ENCODE measurements around the gene A1BG.

Gene A1BG

DNA sequence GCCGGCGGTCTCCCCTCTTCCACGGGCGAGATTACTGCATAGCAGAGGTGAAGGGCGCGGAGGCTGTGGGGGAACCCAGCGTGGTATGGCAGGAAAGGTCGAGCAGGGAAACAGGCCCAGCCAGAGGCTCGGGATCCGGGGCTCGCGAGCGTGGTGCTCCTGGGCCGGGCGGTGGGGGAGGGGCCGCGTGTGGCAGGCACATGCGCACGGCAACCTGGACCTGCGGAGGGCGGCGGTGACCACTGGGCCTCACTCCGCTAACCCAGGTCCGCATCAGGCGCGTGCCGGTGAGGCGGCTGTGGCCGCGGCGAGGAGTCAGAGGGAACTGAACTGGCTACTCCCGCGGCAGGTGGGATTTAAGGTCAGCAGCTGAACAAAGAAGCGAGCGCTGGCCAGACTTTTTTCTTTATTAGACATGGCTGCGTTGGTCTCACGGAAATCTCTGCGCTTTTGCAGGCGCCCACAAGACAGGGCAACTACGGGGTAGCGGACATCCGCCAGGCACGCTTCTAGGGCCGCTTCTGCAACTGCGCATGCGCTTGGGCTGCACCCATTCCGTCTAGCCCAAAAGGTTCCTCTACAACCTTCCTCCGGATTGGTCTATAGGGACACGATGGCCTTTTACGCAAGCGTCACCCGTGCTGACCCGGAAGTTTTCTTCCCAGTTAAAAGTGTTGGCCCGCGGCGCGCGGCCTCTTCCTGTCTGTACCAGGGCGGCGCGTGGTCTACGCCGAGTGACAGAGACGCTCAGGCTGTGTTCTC is 33.5 kb upstream of the A1BG start, which contains the start of gene RPS5 (continued):
- TF ChIP-seq, protein P1, sequence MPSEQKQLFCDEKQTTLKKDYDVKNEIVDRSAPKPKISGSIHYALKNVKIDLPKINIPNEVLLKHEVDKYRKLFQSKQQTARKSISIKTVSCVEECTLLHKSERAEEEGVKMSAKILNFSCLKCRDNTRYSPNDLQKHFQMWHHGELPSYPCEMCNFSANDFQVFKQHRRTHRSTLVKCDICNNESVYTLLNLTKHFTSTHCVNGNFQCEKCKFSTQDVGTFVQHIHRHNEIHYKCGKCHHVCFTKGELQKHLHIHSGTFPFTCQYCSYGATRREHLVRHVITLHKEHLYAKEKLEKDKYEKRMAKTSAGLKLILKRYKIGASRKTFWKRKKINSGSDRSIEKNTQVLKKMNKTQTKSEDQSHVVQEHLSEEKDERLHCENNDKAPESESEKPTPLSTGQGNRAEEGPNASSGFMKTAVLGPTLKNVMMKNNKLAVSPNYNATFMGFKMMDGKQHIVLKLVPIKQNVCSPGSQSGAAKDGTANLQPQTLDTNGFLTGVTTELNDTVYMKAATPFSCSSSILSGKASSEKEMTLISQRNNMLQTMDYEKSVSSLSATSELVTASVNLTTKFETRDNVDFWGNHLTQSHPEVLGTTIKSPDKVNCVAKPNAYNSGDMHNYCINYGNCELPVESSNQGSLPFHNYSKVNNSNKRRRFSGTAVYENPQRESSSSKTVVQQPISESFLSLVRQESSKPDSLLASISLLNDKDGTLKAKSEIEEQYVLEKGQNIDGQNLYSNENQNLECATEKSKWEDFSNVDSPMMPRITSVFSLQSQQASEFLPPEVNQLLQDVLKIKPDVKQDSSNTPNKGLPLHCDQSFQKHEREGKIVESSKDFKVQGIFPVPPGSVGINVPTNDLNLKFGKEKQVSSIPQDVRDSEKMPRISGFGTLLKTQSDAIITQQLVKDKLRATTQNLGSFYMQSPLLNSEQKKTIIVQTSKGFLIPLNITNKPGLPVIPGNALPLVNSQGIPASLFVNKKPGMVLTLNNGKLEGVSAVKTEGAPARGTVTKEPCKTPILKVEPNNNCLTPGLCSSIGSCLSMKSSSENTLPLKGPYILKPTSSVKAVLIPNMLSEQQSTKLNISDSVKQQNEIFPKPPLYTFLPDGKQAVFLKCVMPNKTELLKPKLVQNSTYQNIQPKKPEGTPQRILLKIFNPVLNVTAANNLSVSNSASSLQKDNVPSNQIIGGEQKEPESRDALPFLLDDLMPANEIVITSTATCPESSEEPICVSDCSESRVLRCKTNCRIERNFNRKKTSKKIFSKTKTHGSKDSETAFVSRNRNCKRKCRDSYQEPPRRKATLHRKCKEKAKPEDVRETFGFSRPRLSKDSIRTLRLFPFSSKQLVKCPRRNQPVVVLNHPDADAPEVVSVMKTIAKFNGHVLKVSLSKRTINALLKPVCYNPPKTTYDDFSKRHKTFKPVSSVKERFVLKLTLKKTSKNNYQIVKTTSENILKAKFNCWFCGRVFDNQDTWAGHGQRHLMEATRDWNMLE (tag by site-specific recombination; conservative IDR thresholded peaks at IDR 0.05; ENCODE audit: low read depth): peak; percentile 95
- TF ChIP-seq, protein P2, sequence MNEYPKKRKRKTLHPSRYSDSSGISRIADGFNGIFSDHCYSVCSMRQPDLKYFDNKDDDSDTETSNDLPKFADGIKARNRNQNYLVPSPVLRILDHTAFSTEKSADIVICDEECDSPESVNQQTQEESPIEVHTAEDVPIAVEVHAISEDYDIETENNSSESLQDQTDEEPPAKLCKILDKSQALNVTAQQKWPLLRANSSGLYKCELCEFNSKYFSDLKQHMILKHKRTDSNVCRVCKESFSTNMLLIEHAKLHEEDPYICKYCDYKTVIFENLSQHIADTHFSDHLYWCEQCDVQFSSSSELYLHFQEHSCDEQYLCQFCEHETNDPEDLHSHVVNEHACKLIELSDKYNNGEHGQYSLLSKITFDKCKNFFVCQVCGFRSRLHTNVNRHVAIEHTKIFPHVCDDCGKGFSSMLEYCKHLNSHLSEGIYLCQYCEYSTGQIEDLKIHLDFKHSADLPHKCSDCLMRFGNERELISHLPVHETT (tag by site-specific recombination; IDR thresholded peaks at IDR 0.05): no peak
- TF ChIP-seq, protein P3, sequence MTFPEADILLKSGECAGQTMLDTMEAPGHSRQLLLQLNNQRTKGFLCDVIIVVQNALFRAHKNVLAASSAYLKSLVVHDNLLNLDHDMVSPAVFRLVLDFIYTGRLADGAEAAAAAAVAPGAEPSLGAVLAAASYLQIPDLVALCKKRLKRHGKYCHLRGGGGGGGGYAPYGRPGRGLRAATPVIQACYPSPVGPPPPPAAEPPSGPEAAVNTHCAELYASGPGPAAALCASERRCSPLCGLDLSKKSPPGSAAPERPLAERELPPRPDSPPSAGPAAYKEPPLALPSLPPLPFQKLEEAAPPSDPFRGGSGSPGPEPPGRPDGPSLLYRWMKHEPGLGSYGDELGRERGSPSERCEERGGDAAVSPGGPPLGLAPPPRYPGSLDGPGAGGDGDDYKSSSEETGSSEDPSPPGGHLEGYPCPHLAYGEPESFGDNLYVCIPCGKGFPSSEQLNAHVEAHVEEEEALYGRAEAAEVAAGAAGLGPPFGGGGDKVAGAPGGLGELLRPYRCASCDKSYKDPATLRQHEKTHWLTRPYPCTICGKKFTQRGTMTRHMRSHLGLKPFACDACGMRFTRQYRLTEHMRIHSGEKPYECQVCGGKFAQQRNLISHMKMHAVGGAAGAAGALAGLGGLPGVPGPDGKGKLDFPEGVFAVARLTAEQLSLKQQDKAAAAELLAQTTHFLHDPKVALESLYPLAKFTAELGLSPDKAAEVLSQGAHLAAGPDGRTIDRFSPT (tag by site-specific recombination; IDR thresholded peaks at IDR 0.05): peak; percentile 88
- peak; percentile 63; the same call in 1 of the 2 replicates for TF ChIP-seq ZBTB8A (tag by site-specific recombination; IDR thresholded peaks at IDR 0.05)
- TF ChIP-seq, protein P4, sequence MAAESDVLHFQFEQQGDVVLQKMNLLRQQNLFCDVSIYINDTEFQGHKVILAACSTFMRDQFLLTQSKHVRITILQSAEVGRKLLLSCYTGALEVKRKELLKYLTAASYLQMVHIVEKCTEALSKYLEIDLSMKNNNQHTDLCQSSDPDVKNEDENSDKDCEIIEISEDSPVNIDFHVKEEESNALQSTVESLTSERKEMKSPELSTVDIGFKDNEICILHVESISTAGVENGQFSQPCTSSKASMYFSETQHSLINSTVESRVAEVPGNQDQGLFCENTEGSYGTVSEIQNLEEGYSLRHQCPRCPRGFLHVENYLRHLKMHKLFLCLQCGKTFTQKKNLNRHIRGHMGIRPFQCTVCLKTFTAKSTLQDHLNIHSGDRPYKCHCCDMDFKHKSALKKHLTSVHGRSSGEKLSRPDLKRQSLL (tag by site-specific recombination; IDR thresholded peaks at IDR 0.05): no peak
- 0 out of 2 replicates have a peak, but pooled peaks have one; percentile 28 for TF ChIP-seq ZNF10 (tag by site-specific recombination; IDR thresholded peaks at IDR 0.05)
- no peak for TF ChIP-seq ZNF830 (tag by site-specific recombination; IDR thresholded peaks at IDR 0.05; ENCODE audit: low read depth)
- TF ChIP-seq ZBTB21 (tag by site-specific recombination; IDR thresholded peaks at IDR 0.05): peak; percentile 32; the same call in 1 of the 2 replicates

DNA sequence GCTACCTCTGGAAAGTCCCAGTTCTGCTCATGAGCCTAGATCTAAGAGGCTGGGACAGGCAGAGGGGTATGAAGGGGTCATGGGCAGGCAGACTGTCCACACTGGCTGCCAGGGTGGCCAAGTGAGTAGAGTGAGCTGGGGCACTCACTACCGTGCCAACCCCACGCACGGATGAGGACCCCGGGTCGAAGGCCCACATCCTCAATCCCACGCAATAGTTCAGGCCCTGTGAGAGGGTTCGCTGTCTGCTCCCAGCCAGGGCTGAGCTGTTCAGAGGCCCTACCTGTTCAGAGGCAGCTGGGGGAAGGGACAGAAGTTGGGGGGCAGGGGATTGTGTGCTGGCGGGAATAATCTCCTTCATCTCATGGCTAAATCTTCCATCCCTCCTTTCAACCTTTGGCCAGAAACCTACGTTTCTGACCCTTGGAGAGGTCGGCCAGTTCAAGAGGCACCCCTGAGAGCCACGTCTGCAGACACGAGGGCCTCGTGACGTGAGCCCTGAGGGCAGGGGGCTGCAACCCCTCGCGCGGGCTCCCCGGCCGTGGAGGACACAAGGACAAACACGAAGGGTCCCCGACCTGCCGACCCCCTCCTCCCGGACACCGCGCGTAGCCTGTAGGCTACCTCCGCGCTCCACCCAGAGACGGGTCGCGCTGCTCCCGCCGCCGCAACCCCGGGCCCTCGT is 32.7 kb upstream of the A1BG start:
- no peaks in the 10 kb centered on the region for H3K9me3 ChIP-seq (ENCODE audit: control insufficient read depth, insufficient read depth, low read depth, low read length)
- ChIA-PET CTCF (no interaction called here), POLR2A (interaction anchor here (1.1 to 4.2 kb wide), 5 partner anchors 8 to 90 kb away, joined by 3 to 28 read pairs (median 6); partner anchors contain the start of genes ZNF446, ZNF497, ZNF584 and ZSCAN22)
- peaks cover 30 to 33% of the 10 kb centered on the region in 2 experiments for H3K36me3 ChIP-seq (ENCODE audit: control insufficient read depth in 2 of 2, insufficient read depth in 1 of 2, low read length in 2 of 2)
- H3K4me1 ChIP-seq (ENCODE audit: control insufficient read depth, insufficient read depth, low read length): peaks cover 16% of the 10 kb centered on the region
- H3K4me3 ChIP-seq (ENCODE audit: low read depth, low read length): peak overlapping the region; percentile 77
- H3K27ac ChIP-seq (ENCODE audit: extremely low read depth, low read depth, low read length): peak overlapping the region; percentile 100
- no peak for TF ChIP-seq RBAK (tag by site-specific recombination; IDR thresholded peaks at IDR 0.05)
- TF ChIP-seq ZNF530 (tag by site-specific recombination; IDR thresholded peaks at IDR 0.05; ENCODE audit: low read depth): no peak
- TF ChIP-seq, protein P4 (tag by site-specific recombination; IDR thresholded peaks at IDR 0.05): no peak
- TF ChIP-seq ZNF777 (tag by site-specific recombination; IDR thresholded peaks at IDR 0.05; ENCODE audit: borderline replicate concordance): no peak
- TF ChIP-seq ZNF626 (tag by site-specific recombination; IDR thresholded peaks at IDR 0.05): no peak
- TF ChIP-seq, protein P5, sequence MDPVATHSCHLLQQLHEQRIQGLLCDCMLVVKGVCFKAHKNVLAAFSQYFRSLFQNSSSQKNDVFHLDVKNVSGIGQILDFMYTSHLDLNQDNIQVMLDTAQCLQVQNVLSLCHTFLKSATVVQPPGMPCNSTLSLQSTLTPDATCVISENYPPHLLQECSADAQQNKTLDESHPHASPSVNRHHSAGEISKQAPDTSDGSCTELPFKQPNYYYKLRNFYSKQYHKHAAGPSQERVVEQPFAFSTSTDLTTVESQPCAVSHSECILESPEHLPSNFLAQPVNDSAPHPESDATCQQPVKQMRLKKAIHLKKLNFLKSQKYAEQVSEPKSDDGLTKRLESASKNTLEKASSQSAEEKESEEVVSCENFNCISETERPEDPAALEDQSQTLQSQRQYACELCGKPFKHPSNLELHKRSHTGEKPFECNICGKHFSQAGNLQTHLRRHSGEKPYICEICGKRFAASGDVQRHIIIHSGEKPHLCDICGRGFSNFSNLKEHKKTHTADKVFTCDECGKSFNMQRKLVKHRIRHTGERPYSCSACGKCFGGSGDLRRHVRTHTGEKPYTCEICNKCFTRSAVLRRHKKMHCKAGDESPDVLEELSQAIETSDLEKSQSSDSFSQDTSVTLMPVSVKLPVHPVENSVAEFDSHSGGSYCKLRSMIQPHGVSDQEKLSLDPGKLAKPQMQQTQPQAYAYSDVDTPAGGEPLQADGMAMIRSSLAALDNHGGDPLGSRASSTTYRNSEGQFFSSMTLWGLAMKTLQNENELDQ (tag by site-specific recombination; IDR thresholded peaks at IDR 0.05; ENCODE audit: low read depth): no peak
- no peak for TF ChIP-seq ZNF785 (tag by site-specific recombination; IDR thresholded peaks at IDR 0.05)
- TF ChIP-seq, protein P6, sequence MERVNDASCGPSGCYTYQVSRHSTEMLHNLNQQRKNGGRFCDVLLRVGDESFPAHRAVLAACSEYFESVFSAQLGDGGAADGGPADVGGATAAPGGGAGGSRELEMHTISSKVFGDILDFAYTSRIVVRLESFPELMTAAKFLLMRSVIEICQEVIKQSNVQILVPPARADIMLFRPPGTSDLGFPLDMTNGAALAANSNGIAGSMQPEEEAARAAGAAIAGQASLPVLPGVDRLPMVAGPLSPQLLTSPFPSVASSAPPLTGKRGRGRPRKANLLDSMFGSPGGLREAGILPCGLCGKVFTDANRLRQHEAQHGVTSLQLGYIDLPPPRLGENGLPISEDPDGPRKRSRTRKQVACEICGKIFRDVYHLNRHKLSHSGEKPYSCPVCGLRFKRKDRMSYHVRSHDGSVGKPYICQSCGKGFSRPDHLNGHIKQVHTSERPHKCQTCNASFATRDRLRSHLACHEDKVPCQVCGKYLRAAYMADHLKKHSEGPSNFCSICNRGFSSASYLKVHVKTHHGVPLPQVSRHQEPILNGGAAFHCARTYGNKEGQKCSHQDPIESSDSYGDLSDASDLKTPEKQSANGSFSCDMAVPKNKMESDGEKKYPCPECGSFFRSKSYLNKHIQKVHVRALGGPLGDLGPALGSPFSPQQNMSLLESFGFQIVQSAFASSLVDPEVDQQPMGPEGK (tag by site-specific recombination; IDR thresholded peaks at IDR 0.05): no peak
- no peak for TF ChIP-seq ZNF664 (tag by site-specific recombination; IDR thresholded peaks at IDR 0.05)
- TF ChIP-seq ZNF211 (tag by site-specific recombination; IDR thresholded peaks at IDR 0.05; ENCODE audit: low read depth): no peak
- no peak for TF ChIP-seq ZNF830 (tag by site-specific recombination; IDR thresholded peaks at IDR 0.05; ENCODE audit: low read depth)

Data from HEK293 (cell line).